HPDE6-E6E7 (cell line): ENCODE results near the gene RNF149.
"Not testable (repeated sequence)": the region's sequence is repeated elsewhere in the genome, so short reads cannot be mapped to it uniquely, and the experiment has no call there.

Experiments used
- DNase-seq: peaks from one replicate; pipeline ENCODE4 v3.0.0; 2011; ENCODE audit warnings: missing footprints; ENCODE audit errors: extremely low spot score

RNF149 gene

GRCh38 chr2:101256316-101256715 lies 52.2 kb downstream of the RNF149 start:
- DNase-seq = no peak

GRCh38 chr2:101255501-101255900 lies 53.0 kb downstream of the RNF149 start:
- no peak for DNase-seq

- DNase-seq = no peak
Observed at GRCh38 chr2:101253703-101254450, 54.6 kb downstream of the RNF149 start.

- peak; percentile 44 for DNase-seq
Observed at GRCh38 chr2:101253013-101253702, 55.3 kb downstream of the RNF149 start.

- peak; percentile 78 for DNase-seq
Observed at GRCh38 chr2:101252408-101253012, 56.0 kb downstream of the RNF149 start, which contains the start of gene CNOT11. Gene CNOT11, plus strand, starts transcription at chr2:101252886. Its CDS starts 79 bp downstream, at chr2:101252965.

- peak; percentile 84 for DNase-seq
Observed at GRCh38 chr2:101251844-101252407, 56.6 kb downstream of the RNF149 start.

- DNase-seq = not testable (repeated sequence)
Observed at GRCh38 chr2:101251246-101251781, 57.2 kb downstream of the RNF149 start.

GRCh38 chr2:101249826-101250225 lies 58.7 kb downstream of the RNF149 start:
- no peak for DNase-seq

GRCh38 chr2:101248756-101249155 lies 59.7 kb downstream of the RNF149 start:
- not testable (repeated sequence) for DNase-seq

- DNase-seq = not testable (repeated sequence)
Observed at GRCh38 chr2:101245468-101245867, 63.0 kb downstream of the RNF149 start.

- DNase-seq = not testable (repeated sequence)
Observed at GRCh38 chr2:101244899-101245298, 63.6 kb downstream of the RNF149 start.

- DNase-seq = not testable (repeated sequence)
Observed at GRCh38 chr2:101244373-101244772, 64.1 kb downstream of the RNF149 start.

GRCh38 chr2:101241158-101241557 lies 67.3 kb downstream of the RNF149 start:
- no peak for DNase-seq

GRCh38 chr2:101240694-101241093 lies 67.8 kb downstream of the RNF149 start:
- not testable (repeated sequence) for DNase-seq

GRCh38 chr2:101239760-101240118 lies 68.8 kb downstream of the RNF149 start:
- DNase-seq = not testable (repeated sequence)

- peak; percentile 45 for DNase-seq
Observed at GRCh38 chr2:101238930-101239759, 69.4 kb downstream of the RNF149 start.

- DNase-seq = not testable (repeated sequence)
Observed at GRCh38 chr2:101237944-101238343, 70.6 kb downstream of the RNF149 start.

GRCh38 chr2:101235956-101236355 lies 72.5 kb downstream of the RNF149 start:
- not testable (repeated sequence) for DNase-seq

- no peak for DNase-seq
Observed at GRCh38 chr2:101234169-101234938, 74.1 kb downstream of the RNF149 start.

- DNase-seq = no peak
Observed at GRCh38 chr2:101232770-101233169, 75.7 kb downstream of the RNF149 start.
